Suprapubic skin (tissue), 4 donors: Measurements from ENCODE around the gene CNOT4. TPM values are rescaled to one million over a fixed set of nuclear protein-coding genes. Genes with fewer than 3 reads are reported as not detected.
"Not testable (repeated sequence)": the region's sequence is repeated elsewhere in the genome, so short reads cannot be mapped to it uniquely, and the experiment has no call there.

Source experiments
- DNase-seq, 2 donors: peaks; one replicate each; pipeline ENCODE4 v3.0.0-alpha.2; 2019; ENCODE audit warnings: low spot score in 2 of 2
- H3K27ac ChIP-seq: fragments of 200-600 bp; sonication (generic); one replicate; pipeline ENCODE4 v1.5.1; 2019
- H3K27me3 ChIP-seq: fragments of 200-600 bp; sonication (generic); one replicate; pipeline ENCODE4 v1.5.1; 2019
- H3K36me3 ChIP-seq: fragments of 200-600 bp; sonication (generic); one replicate; pipeline ENCODE4 v1.5.1; 2019
- H3K4me1 ChIP-seq: fragments of 200-600 bp; sonication (generic); one replicate; pipeline ENCODE4 v1.5.1; 2019
- H3K4me3 ChIP-seq: fragments of 200-600 bp; sonication (generic); one replicate; pipeline ENCODE4 v1.5.1; 2019; ENCODE audit warnings: mild to moderate bottlenecking
- H3K9me3 ChIP-seq: fragments of 200-600 bp; sonication (generic); one replicate; pipeline ENCODE4 v1.5.1; 2019
- EP300 ChIP-seq: sonication (generic); formaldehyde crosslinking; IDR thresholded peaks from one replicate; pipeline ENCODE4 v1.6.1; 2017; ENCODE audit warnings: antibody characterized with exemption
- POLR2A ChIP-seq, 2 donors: fragments of 450-650 bp; IDR thresholded peaks; one replicate each; pipeline ENCODE4 v1.6.1; 2017; ENCODE audit warnings: antibody characterized with exemption in 2 of 2, mild to moderate bottlenecking in 2 of 2, moderate library complexity in 2 of 2
- POLR2AphosphoS5 ChIP-seq, 3 donors: sonication (generic); formaldehyde crosslinking; IDR thresholded peaks; one replicate each; pipeline ENCODE4 v1.6.1; 2017; ENCODE audit warnings: antibody characterized with exemption in 3 of 3
- WGBS: methylation state at CpG from one replicate; pipeline ENCODE4 v1.1.5; 2018; 5-methylcytosine and 5-hydroxymethylcytosine counted together
- total RNA-seq, 4 donors: library from RNA; depleted of rRNA; stranded (reverse); fragments of >200 nt; gene quantifications; one replicate each; pipeline ENCODE4 v1.1.0, GENCODE V29; 2016
- TF ChIP-seq, protein P1 (sequence below), 2 donors: fragments of 200-600 bp in 1 of 2; fragments of 450-650 bp in 1 of 2; sonication (generic) in 1 of 2; IDR thresholded peaks; one replicate each; pipeline ENCODE4 v1.5.1; 2016 to 2019; ENCODE audit warnings: antibody characterized with exemption in 2 of 2, mild to moderate bottlenecking in 1 of 2, moderate library complexity in 1 of 2

CNOT4 gene
- total RNA-seq, 4 donors from 2014 or later = 17.2 to 32.3 (median 22.6) TPM

DNA sequence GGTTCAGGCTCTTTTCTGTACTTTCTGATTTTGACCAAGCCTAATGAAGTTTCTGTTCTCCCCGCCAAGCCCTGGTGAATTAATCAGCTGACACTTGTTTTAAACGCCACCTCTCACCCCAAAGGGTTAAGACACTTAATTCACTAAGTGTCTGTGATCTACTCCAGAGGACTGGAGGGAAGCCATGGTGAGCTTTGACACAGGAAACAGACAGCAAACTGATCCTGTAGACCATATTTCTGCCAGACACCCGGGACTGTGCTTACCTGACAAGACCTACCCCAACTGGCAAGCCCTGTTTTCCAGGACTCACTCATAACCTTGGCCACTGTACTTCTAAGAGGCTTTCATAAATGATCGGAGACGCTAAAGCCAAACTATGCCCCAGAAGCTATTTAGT lies 150.3 kb downstream of the CNOT4 start:
- WGBS = 56% methylated on average over 5 of the region's 5 CpGs
- no peak for TF ChIP-seq POLR2AphosphoS5 (IDR thresholded peaks at IDR 0.05)
- TF ChIP-seq, protein P1, sequence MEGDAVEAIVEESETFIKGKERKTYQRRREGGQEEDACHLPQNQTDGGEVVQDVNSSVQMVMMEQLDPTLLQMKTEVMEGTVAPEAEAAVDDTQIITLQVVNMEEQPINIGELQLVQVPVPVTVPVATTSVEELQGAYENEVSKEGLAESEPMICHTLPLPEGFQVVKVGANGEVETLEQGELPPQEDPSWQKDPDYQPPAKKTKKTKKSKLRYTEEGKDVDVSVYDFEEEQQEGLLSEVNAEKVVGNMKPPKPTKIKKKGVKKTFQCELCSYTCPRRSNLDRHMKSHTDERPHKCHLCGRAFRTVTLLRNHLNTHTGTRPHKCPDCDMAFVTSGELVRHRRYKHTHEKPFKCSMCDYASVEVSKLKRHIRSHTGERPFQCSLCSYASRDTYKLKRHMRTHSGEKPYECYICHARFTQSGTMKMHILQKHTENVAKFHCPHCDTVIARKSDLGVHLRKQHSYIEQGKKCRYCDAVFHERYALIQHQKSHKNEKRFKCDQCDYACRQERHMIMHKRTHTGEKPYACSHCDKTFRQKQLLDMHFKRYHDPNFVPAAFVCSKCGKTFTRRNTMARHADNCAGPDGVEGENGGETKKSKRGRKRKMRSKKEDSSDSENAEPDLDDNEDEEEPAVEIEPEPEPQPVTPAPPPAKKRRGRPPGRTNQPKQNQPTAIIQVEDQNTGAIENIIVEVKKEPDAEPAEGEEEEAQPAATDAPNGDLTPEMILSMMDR (IDR thresholded peaks at IDR 0.05) = no peak
- TF ChIP-seq POLR2A (IDR thresholded peaks at IDR 0.05) = no peak
- no peak for TF ChIP-seq EP300

DNA sequence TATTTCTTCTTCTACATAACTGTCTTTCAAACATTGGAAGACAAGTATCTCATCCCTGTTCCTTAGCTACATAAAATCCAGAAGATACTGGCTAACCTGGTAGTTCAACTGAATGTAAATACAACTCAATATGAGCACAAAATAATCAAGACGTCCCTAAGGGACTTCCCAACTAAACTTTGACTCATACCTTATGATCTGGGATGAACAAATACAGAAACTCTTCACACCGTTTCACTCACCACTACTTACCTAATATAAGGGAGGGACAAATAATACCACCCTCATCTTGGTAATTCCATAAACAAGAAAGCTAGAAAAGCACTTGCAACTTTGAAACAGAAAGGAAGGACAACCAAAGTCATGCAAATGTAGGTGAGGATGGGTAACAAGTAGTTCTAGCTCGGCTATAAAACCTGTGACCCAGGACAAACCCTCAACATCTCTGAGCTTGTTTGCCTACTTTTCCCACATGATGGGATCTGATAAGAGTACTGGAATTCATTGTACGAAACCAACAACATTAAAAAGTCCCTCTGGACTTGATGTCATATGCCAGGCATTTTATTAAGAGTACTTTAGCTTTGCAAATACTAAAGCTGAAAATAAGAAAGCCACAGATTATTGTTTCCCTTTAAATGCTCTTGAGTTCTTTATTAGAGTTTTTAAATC lies 154.4 kb downstream of the CNOT4 start:
- TF ChIP-seq, protein P1 (IDR thresholded peaks at IDR 0.05) = no peak
- TF ChIP-seq POLR2A (IDR thresholded peaks at IDR 0.05) (no peak), EP300 (no peak), POLR2AphosphoS5 (IDR thresholded peaks at IDR 0.05) (no peak)
- Histone ChIP-seq H3K36me3 (no peaks in the 10 kb centered on the region), H3K4me1 (no peaks in the 10 kb centered on the region), H3K27ac (no peak overlapping the region), H3K4me3 (no peak overlapping the region), H3K27me3 (no peaks in the 10 kb centered on the region), H3K9me3 (no peaks in the 10 kb centered on the region)
- 56% methylated on average over 4 of the region's 4 CpGs for WGBS
- no peak for DNase-seq

More for the DNA sequence above, 150.3 kb downstream of the CNOT4 start:
- peaks cover 20% of the 10 kb centered on the region for H3K36me3 ChIP-seq
- H3K27me3 ChIP-seq = no peaks in the 10 kb centered on the region
- no peak overlapping the region for H3K4me3 ChIP-seq
- no peaks in the 10 kb centered on the region for H3K4me1 ChIP-seq
- H3K9me3 ChIP-seq = no peaks in the 10 kb centered on the region
- H3K27ac ChIP-seq = no peak overlapping the region
- no peak for DNase-seq

DNA sequence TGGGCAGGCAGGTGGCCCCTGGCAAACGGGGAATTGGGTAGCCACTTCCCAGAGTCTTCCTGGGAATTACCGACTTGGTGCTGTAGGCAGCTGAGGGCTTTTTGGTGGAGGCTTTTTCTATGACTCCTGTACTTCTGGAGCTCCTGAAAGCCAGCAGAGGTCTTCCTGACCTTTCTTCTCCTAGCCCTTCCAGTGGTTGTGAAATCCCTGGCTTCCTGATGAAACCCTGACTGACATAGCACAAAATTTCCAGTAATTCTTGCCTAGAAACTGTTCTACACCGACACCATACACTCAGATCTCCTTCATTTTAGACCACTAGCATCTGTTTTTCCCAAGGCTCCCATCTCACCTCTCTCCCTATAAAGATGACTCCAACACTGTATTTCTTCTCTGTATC lies 156.1 kb downstream of the CNOT4 start:
- Histone ChIP-seq H3K4me3 (no peak overlapping the region), H3K9me3 (no peaks in the 10 kb centered on the region), H3K27ac (no peak overlapping the region), H3K4me1 (no peaks in the 10 kb centered on the region), H3K27me3 (no peaks in the 10 kb centered on the region), H3K36me3 (no peaks in the 10 kb centered on the region)
- WGBS = 89% methylated on average over 3 of the region's 3 CpGs
- no peak for TF ChIP-seq POLR2AphosphoS5 (IDR thresholded peaks at IDR 0.05)
- TF ChIP-seq EP300 = no peak
- no peak for TF ChIP-seq POLR2A (IDR thresholded peaks at IDR 0.05)
- TF ChIP-seq, protein P1 (IDR thresholded peaks at IDR 0.05) = no peak
- no peak for DNase-seq

DNA sequence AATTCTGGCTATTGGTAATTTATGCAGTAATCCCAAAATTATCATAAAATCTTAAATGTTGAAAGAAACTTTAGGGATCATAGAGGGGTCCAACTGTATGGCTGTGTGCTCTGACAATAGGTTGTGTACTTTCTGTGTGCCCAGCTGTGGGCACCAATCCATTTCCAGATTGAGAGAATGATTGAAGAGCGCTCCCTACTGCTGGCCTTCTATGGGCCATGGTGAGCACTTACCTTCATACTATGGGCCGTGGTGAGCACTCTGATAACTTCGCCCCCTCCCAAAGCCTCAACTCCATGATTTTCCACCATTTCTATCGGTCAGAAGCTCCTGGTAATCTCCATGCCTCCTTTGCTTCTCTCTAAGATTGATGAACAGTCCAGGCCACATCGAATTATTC lies 157.6 kb downstream of the CNOT4 start:
- Histone ChIP-seq H3K27me3 (no peaks in the 10 kb centered on the region), H3K4me1 (no peaks in the 10 kb centered on the region), H3K9me3 (no peaks in the 10 kb centered on the region), H3K36me3 (no peaks in the 10 kb centered on the region), H3K27ac (no peak overlapping the region), H3K4me3 (no peak overlapping the region)
- TF ChIP-seq POLR2A (IDR thresholded peaks at IDR 0.05) (no peak), EP300 (no peak), POLR2AphosphoS5 (IDR thresholded peaks at IDR 0.05) (no peak)
- TF ChIP-seq, protein P1 (IDR thresholded peaks at IDR 0.05) = no peak
- WGBS = 93% methylated on average over 5 of the region's 5 CpGs
- DNase-seq = no peak

DNA sequence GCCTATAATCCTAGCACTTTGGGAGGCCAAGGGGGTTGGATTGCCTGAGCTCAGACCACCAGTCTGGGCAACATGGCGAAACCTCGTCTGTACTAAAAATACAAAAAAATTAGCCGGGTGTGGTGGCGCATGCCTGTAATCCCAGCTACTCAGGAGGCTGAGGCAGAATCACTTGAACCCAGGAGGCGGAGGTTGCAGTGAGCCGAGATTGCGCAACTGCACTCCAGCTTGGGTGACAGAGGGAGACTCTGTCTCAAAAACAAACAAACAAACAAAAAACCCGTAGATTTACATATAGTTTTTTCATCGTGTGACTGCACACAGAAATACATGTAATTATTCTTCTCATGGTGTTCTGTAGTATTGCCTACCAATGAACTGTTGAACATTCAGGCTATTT lies 158.8 kb downstream of the CNOT4 start:
- not testable (repeated sequence) for H3K4me1 ChIP-seq, H3K27me3 ChIP-seq, DNase-seq, H3K4me3 ChIP-seq, H3K36me3 ChIP-seq, H3K9me3 ChIP-seq, H3K27ac ChIP-seq
- 89% methylated on average over 9 of the region's 9 CpGs for WGBS

DNA sequence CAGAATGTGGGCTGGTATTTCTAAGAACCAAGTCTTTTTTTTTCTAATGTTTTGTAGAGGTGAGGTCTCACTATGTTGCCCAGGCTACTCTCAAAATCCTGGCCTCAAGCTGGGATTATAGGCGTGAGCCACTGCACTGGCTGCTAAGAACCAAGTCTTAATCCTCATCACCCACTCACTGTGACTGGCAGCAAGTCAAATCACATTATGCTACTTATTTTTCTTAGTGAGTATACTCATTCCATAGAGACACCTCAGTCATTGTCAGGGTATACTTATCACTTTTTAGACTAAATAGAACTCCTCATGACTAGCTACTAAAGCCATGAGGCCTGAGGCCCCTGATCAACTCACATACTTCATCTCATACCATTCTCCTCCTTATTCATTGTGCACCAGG lies 160.2 kb downstream of the CNOT4 start:
- WGBS = 70% methylated on average over 1 of the region's 1 CpG
- Histone ChIP-seq H3K9me3 (no peaks in the 10 kb centered on the region), H3K4me1 (no peaks in the 10 kb centered on the region), H3K36me3 (no peaks in the 10 kb centered on the region), H3K27ac (no peak overlapping the region), H3K27me3 (no peaks in the 10 kb centered on the region), H3K4me3 (no peak overlapping the region)
- TF ChIP-seq POLR2AphosphoS5 (IDR thresholded peaks at IDR 0.05) (no peak), EP300 (no peak), POLR2A (IDR thresholded peaks at IDR 0.05) (no peak)
- DNase-seq = no peak
